DMS79 (cell line): Measurements from ENCODE around the gene TRIM4.

Source experiments
- DNase-seq: peaks from one replicate; lab custom pipeline; 2025; lab: John Stamatoyannopoulos, UW

Gene TRIM4

GRCh38 chr7:99843808-99844207 lies 75.5 kb downstream of the TRIM4 start:
- no peak for DNase-seq

GRCh38 chr7:99842926-99843325 lies 76.4 kb downstream of the TRIM4 start:
- no peak for DNase-seq
